Neural progenitor cell (in vitro differentiated cells): ENCODE results near the gene LARGE2. TPM values are rescaled to one million over a fixed set of nuclear protein-coding genes. Genes with fewer than 3 reads are reported as not detected.

Experiments used
- DNase-seq: peaks from one replicate; pipeline ENCODE4 v3.0.0-alpha.2; 2016; ENCODE audit warnings: low spot score
- H2AFZ ChIP-seq: fragments of 200-600 bp; sonication (generic); replicated peaks from 2 replicates; pipeline ENCODE4 v1.6.1; 2016; ENCODE audit warnings: antibody characterized with exemption
- H3F3A ChIP-seq: fragments of 200-600 bp; sonication (generic); 2 replicates; pipeline ENCODE4 v1.6.1; 2016; ENCODE audit warnings: antibody characterized with exemption, low read depth
- H3K27ac ChIP-seq: fragments of 200-600 bp; sonication (generic); 2 replicates; pipeline ENCODE4 v1.5.1; 2016; ENCODE audit warnings: mild to moderate bottlenecking
- H3K27me3 ChIP-seq: fragments of 200-600 bp; sonication (generic); 2 replicates; pipeline ENCODE4 v1.6.1; 2016; ENCODE audit warnings: mild to moderate bottlenecking, moderate library complexity
- H3K36me3 ChIP-seq: fragments of 200-600 bp; sonication (generic); 2 replicates; pipeline ENCODE4 v1.5.1; 2016
- H3K4me1 ChIP-seq: fragments of 200-600 bp; sonication (generic); 2 replicates; pipeline ENCODE4 v1.6.1; 2016; ENCODE audit warnings: mixed run types
- H3K4me2 ChIP-seq: fragments of 200-600 bp; sonication (generic); 2 replicates; pipeline ENCODE4 v1.6.1; 2016
- H3K4me3 ChIP-seq: fragments of 200-600 bp; sonication (generic); 2 replicates; pipeline ENCODE4 v1.5.1; 2016
- H3K79me2 ChIP-seq: fragments of 200-600 bp; sonication (generic); 2 replicates; pipeline ENCODE4 v1.6.1; 2016; ENCODE audit warnings: low read depth
- H3K9ac ChIP-seq: fragments of 200-600 bp; sonication (generic); 2 replicates; pipeline ENCODE4 v1.6.1; 2016
- H3K9me3 ChIP-seq: fragments of 200-600 bp; sonication (generic); 2 replicates; pipeline ENCODE4 v1.5.1; 2016; ENCODE audit warnings: low read depth
- H4K20me1 ChIP-seq: fragments of 200-600 bp; sonication (generic); 2 replicates; pipeline ENCODE4 v1.6.1; 2016; ENCODE audit warnings: low read depth
- H3K27ac Mint-ChIP-seq: 3 replicates; pipeline ENCODE4 v1.8.0; 2021; ENCODE audit warnings: mixed read lengths
- H3K27me3 Mint-ChIP-seq: 2 replicates; pipeline ENCODE4 v1.8.0; 2022; ENCODE audit warnings: low read depth, mild to moderate bottlenecking, inconsistent platforms, moderate library complexity, mixed read lengths; ENCODE audit not compliant: insufficient read depth
- H3K36me3 Mint-ChIP-seq: 3 replicates; pipeline ENCODE4 v1.8.0; 2021; ENCODE audit warnings: mixed read lengths
- H3K4me1 Mint-ChIP-seq: 3 replicates; pipeline ENCODE4 v1.8.0; 2021; ENCODE audit warnings: mixed read lengths
- H3K4me3 Mint-ChIP-seq: 3 replicates; pipeline ENCODE4 v1.8.0; 2021; ENCODE audit warnings: mild to moderate bottlenecking, moderate library complexity, mixed read lengths
- H3K9me3 Mint-ChIP-seq: 3 replicates; pipeline ENCODE4 v1.8.0; 2020; ENCODE audit warnings: mixed read lengths
- EZH2 ChIP-seq: fragments of 200-600 bp; sonication (generic); IDR thresholded peaks from 2 replicates; pipeline ENCODE4 v1.6.1; 2017; ENCODE audit warnings: antibody characterized with exemption, mild to moderate bottlenecking, moderate library complexity
- EZH2phosphoT487 ChIP-seq: fragments of 200-600 bp; sonication (generic); IDR thresholded peaks from 2 replicates; pipeline ENCODE4 v1.6.1; 2017; ENCODE audit warnings: antibody characterized with exemption
- total RNA-seq: library from RNA; depleted of rRNA; stranded (reverse); fragments of >200 nt; gene quantifications from 2 replicates; pipeline ENCODE4 v1.2.3, GENCODE V29; 2015; ENCODE audit warnings: low replicate concordance
- TF ChIP-seq, protein P1 (sequence below): fragments of 200-600 bp; sonication (generic); IDR thresholded peaks from 2 replicates; pipeline ENCODE4 v1.5.1; 2017; ENCODE audit warnings: antibody characterized with exemption, mild to moderate bottlenecking

LARGE2 gene
- total RNA-seq, 1 donor from 2014 or later: 5.0 TPM

DNA sequence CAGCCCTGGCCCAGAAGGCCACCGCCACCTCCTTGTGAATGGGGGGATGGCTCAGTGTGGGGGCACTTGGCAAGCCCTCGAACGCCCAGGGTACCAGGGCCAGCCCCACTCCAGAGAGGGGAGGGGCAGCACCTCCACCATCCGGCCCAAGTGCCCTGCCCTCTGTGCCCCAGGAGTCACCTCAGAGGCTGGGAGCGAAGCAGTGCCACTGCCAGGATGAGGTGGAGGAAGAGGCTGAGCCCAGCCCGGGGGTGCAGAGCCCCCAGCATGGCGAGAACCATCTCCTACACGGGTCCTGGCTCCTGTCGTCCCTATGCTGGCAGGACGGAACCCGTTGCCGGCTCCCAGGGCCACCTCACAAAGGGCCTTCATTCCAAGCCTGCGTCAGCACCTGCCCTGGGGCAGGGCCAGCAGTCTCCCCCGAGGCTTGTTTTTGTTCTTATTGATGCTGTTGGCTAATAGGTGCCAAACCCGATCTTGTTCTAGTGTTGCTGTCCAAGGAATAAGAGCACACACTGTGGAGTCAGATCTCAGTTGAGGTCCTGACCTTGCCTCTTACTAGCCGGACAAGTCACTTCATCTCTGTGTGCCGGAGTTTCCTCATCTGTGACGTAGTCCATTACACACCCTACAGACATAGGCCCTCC, 15.4 kb upstream of the LARGE2 start, which contains the start of gene FREY1:
Gene FREY1, minus strand, starts transcription at position 307 of the 647 bp plus-strand sequence. Its CDS starts 26 bp downstream, at position 281.
- H3K9ac ChIP-seq: no peak within 1 kb of the TSS
- H3K4me1 Mint-ChIP-seq: peaks cover 3% of the 10 kb centered on the region
- peaks cover 16% of the 10 kb centered on the region for H3K27me3 Mint-ChIP-seq
- peaks cover 4% of the 10 kb centered on the region for H3F3A ChIP-seq
- H3K36me3 ChIP-seq: no peaks in the 10 kb centered on the region
- no peaks in the 10 kb centered on the region for H3K4me1 ChIP-seq
- no peak for DNase-seq
- no peaks in the 10 kb centered on the region for H3K27me3 ChIP-seq
- peak within 1 kb of the TSS; percentile 57 for H3K27ac Mint-ChIP-seq
- no peak within 1 kb of the TSS for H2AFZ ChIP-seq
- no peaks in the 10 kb centered on the region for H3K79me2 ChIP-seq
- H3K4me3 Mint-ChIP-seq: no peak within 1 kb of the TSS
- peaks cover 8% of the 10 kb centered on the region for H3K36me3 Mint-ChIP-seq
- H3K4me3 ChIP-seq: no peak within 1 kb of the TSS
- no peaks in the 10 kb centered on the region for H3K9me3 ChIP-seq
- H3K9me3 Mint-ChIP-seq: no peaks in the 10 kb centered on the region
- no peak for TF ChIP-seq EZH2
- no peak for TF ChIP-seq EZH2phosphoT487
- TF ChIP-seq, protein P1, sequence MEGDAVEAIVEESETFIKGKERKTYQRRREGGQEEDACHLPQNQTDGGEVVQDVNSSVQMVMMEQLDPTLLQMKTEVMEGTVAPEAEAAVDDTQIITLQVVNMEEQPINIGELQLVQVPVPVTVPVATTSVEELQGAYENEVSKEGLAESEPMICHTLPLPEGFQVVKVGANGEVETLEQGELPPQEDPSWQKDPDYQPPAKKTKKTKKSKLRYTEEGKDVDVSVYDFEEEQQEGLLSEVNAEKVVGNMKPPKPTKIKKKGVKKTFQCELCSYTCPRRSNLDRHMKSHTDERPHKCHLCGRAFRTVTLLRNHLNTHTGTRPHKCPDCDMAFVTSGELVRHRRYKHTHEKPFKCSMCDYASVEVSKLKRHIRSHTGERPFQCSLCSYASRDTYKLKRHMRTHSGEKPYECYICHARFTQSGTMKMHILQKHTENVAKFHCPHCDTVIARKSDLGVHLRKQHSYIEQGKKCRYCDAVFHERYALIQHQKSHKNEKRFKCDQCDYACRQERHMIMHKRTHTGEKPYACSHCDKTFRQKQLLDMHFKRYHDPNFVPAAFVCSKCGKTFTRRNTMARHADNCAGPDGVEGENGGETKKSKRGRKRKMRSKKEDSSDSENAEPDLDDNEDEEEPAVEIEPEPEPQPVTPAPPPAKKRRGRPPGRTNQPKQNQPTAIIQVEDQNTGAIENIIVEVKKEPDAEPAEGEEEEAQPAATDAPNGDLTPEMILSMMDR: no peak
- no peak within 1 kb of the TSS for H3K4me2 ChIP-seq
- H3K27ac ChIP-seq: no peak within 1 kb of the TSS
- H4K20me1 ChIP-seq: peaks cover 7% of the 10 kb centered on the region

DNA sequence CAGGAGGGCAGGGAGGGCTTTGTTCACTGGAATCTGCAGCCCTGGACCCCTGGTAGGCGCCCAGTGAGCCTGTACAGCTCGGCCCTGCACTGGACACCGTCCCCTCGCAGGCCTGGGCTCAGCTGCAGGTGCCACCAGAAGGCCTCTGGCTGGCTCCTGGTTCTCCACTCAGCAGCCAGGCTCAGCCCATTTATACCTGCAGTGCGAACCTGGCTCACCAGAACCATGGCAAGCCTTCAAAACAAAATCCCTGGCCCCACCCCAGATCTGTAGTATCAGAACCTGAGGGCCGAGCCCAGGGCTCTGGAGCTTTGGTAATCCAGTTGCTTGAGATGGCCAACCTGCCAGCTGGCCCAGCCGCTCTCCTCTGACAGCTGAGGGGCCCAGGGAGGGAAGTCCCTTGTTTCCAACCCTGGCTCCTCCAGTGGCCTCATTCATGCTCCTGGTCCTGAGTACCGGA, 14.5 kb upstream of the LARGE2 start:
- Histone ChIP-seq H3K79me2 (no peaks in the 10 kb centered on the region), H3K4me3 (no peak overlapping the region), H3K36me3 (no peaks in the 10 kb centered on the region), H3K4me2 (no peak overlapping the region), H2AFZ (no peak overlapping the region), H3K27me3 (no peaks in the 10 kb centered on the region), H3K27ac (no peak overlapping the region), H3K9ac (no peak overlapping the region), H4K20me1 (peaks cover 7% of the 10 kb centered on the region), H3F3A (peaks cover 4% of the 10 kb centered on the region), H3K4me1 (no peaks in the 10 kb centered on the region), H3K9me3 (no peaks in the 10 kb centered on the region)
- H3K4me3 Mint-ChIP-seq: no peak overlapping the region
- TF ChIP-seq EZH2phosphoT487: no peak
- no peak for TF ChIP-seq EZH2
- TF ChIP-seq, protein P1: no peak
- peaks cover 8% of the 10 kb centered on the region for H3K36me3 Mint-ChIP-seq
- H3K27me3 Mint-ChIP-seq: peaks cover 13% of the 10 kb centered on the region
- no peak for DNase-seq
- H3K9me3 Mint-ChIP-seq: no peaks in the 10 kb centered on the region
- no peak overlapping the region for H3K27ac Mint-ChIP-seq
- H3K4me1 Mint-ChIP-seq: peaks cover 3% of the 10 kb centered on the region

DNA sequence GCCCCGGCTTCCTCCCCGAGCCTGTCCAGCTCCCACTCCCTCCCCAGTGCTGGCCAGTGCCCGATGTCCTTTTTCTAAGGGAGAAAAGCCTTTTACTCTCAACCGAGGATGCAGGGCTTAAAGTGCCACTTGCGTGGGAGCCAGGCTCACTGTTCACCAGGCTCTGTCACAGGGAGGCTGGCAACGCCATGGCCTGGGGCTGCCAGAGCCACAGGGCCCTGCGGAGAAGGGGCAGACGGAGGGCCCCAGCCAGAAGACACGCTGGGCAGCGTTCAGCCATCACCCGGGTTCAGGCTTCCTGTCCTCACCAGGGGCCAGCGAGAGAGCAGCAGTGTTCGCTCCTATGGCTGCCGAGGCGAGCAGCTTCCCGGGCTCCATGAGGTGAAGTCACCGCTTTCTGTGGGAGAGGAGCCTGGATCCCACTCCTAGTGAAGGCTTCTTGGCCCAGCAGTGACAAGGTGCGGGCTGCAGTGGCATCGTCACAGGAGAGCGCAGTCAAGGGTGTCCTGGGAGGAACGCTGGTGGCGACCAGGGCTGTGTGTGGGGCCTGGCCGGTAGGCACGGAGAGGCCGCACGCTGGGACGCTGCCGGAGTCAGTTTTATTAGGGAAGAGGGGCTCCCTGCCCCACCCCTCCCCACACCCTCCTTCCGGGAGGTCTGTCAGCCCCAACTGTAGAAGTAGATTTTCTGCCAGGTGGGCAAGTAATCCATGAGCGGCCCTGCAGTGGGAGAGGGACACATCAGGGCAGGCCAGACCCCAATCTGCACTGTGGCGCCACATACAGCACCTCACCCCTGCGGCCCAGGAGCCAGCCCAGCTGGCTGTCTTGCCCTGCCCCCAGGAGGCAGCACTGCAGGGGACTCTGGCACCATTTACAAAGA, 12.6 kb upstream of the LARGE2 start:
- no peaks in the 10 kb centered on the region for H3K4me1 ChIP-seq

More for the DNA sequence above, 12.6 kb upstream of the LARGE2 start:
- no peak for DNase-seq
- Histone ChIP-seq H3K27me3 (no peaks in the 10 kb centered on the region), H2AFZ (no peak overlapping the region), H3K9ac (no peak overlapping the region), H3K36me3 (no peaks in the 10 kb centered on the region), H3K79me2 (no peaks in the 10 kb centered on the region), H3F3A (peaks cover 4% of the 10 kb centered on the region), H3K4me2 (no peak overlapping the region), H3K4me3 (no peak overlapping the region), H4K20me1 (peaks cover 7% of the 10 kb centered on the region), H3K27ac (no peak overlapping the region), H3K9me3 (no peaks in the 10 kb centered on the region)
- no peak overlapping the region for H3K27ac Mint-ChIP-seq
- H3K9me3 Mint-ChIP-seq: no peaks in the 10 kb centered on the region
- TF ChIP-seq, protein P1: no peak
- TF ChIP-seq EZH2phosphoT487: no peak
- no peak for TF ChIP-seq EZH2
- peaks cover 3% of the 10 kb centered on the region for H3K4me1 Mint-ChIP-seq
- H3K27me3 Mint-ChIP-seq: peaks cover 11% of the 10 kb centered on the region
- peaks cover 6% of the 10 kb centered on the region for H3K36me3 Mint-ChIP-seq
- H3K4me3 Mint-ChIP-seq: no peak overlapping the region
